ENCODE measurements around the gene RAD51B.

The RAD51B gene

GRCh38 chr14:68173227-68173972 is 353.8 kb downstream of the RAD51B start:
- no peak overlapping the region for H3K4ac ChIP-seq (ENCODE audit: low read depth, low read length)
- WGBS (ENCODE audit: extremely low coverage, insufficient coverage, low lambda C conversion rate) = no CpG with 5 or more reads among the region's 1 CpG

GRCh38 chr14:68174446-68174845 is 354.9 kb downstream of the RAD51B start:
- Histone ChIP-seq H3K4me1 (ENCODE audit: control insufficient read depth, low read depth, low read length) (no peaks in the 10 kb centered on the region), H3K4me2 (ENCODE audit: low read length) (no peak overlapping the region), H3K56ac (ENCODE audit: low read length) (no peak overlapping the region), H3K23ac (ENCODE audit: low read length) (no peak overlapping the region), H3K4me3 (ENCODE audit: low read length) (no peak overlapping the region), H2AK5ac (ENCODE audit: low read length) (no peak overlapping the region), H3K27ac (ENCODE audit: low read depth, low read length) (no peak overlapping the region), H3K79me2 (ENCODE audit: control insufficient read depth, insufficient read depth, low read length) (no peaks in the 10 kb centered on the region), H3K36me3 (ENCODE audit: control insufficient read depth, insufficient read depth, low read length) (no peaks in the 10 kb centered on the region), H3K79me1 (ENCODE audit: low read length) (no peaks in the 10 kb centered on the region), H3K9ac (ENCODE audit: low read length) (no peak overlapping the region), H2BK5ac (ENCODE audit: low read length) (no peak overlapping the region), H4K5ac (ENCODE audit: low read length) (no peak overlapping the region), H3K27me3 (ENCODE audit: insufficient read depth, low read length, poor library complexity) (no peaks in the 10 kb centered on the region), H4K8ac (ENCODE audit: low read depth, low read length) (no peak overlapping the region), H3K4ac (ENCODE audit: low read depth, low read length) (no peak overlapping the region), H2BK15ac (replicated peaks; ENCODE audit: low read depth) (no peak overlapping the region), H2BK120ac (ENCODE audit: low read depth, low read length) (no peak overlapping the region), H3K18ac (ENCODE audit: low read length) (no peak overlapping the region)
- DNase-seq = no peak
- WGBS (ENCODE audit: extremely low coverage, insufficient coverage, low lambda C conversion rate) = no CpG with 5 or more reads among the region's 2 CpGs

More at GRCh38 chr14:68173227-68173972, 353.8 kb downstream of the RAD51B start:
- no peaks in the 10 kb centered on the region for H3K36me3 ChIP-seq (ENCODE audit: control insufficient read depth, insufficient read depth, low read length)
- H3K56ac ChIP-seq (ENCODE audit: low read length) = no peak overlapping the region
- no peak overlapping the region for H2AK5ac ChIP-seq (ENCODE audit: low read length)
- no peak overlapping the region for H3K4me3 ChIP-seq (ENCODE audit: low read length)
- no peak overlapping the region for H4K8ac ChIP-seq (ENCODE audit: low read depth, low read length)
- H3K27ac ChIP-seq (ENCODE audit: low read depth, low read length) = no peak overlapping the region
- H2BK15ac ChIP-seq (replicated peaks; ENCODE audit: low read depth) = no peak overlapping the region
- DNase-seq = no peak
- H3K4me1 ChIP-seq (ENCODE audit: control insufficient read depth, low read depth, low read length) = no peaks in the 10 kb centered on the region
- H3K79me2 ChIP-seq (ENCODE audit: control insufficient read depth, insufficient read depth, low read length) = no peaks in the 10 kb centered on the region
- no peak overlapping the region for H3K9ac ChIP-seq (ENCODE audit: low read length)
- no peak overlapping the region for H3K4me2 ChIP-seq (ENCODE audit: low read length)
- H4K5ac ChIP-seq (ENCODE audit: low read length) = no peak overlapping the region
- H3K23ac ChIP-seq (ENCODE audit: low read length) = no peak overlapping the region
- no peaks in the 10 kb centered on the region for H3K79me1 ChIP-seq (ENCODE audit: low read length)
- no peaks in the 10 kb centered on the region for H3K27me3 ChIP-seq (ENCODE audit: insufficient read depth, low read length, poor library complexity)
- no peak overlapping the region for H2BK5ac ChIP-seq (ENCODE audit: low read length)
- H2BK120ac ChIP-seq (ENCODE audit: low read depth, low read length) = no peak overlapping the region
- no peak overlapping the region for H3K18ac ChIP-seq (ENCODE audit: low read length)

DNA sequence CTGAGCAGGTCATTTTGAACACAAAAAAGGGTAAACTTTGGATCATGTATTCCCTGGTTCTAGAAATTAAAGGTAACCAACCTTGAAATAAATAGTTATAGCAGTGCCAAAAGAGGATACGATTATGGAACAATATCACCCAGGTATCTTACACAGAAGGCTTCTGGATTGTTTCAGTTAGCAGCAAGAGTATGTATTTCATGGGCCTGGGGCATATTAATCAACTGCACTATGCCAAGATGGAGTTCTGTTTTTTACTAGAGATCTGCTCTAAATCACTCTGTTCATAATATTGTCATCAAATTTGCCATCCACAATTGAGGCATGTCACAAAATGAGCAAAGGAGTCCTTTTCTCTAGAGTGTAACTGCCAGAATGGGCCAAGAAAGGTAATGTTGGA is 357.1 kb downstream of the RAD51B start:
- Histone ChIP-seq H4K8ac (ENCODE audit: low read depth, low read length) (no peak overlapping the region), H3K4ac (ENCODE audit: low read depth, low read length) (no peak overlapping the region), H2BK5ac (ENCODE audit: low read length) (no peak overlapping the region), H3K79me1 (ENCODE audit: low read length) (no peaks in the 10 kb centered on the region), H4K5ac (ENCODE audit: low read length) (no peak overlapping the region), H3K79me2 (ENCODE audit: control insufficient read depth, insufficient read depth, low read length) (no peaks in the 10 kb centered on the region), H3K27ac (ENCODE audit: low read depth, low read length) (no peak overlapping the region), H2BK15ac (replicated peaks; ENCODE audit: low read depth) (no peak overlapping the region), H3K4me2 (ENCODE audit: low read length) (no peak overlapping the region), H3K36me3 (ENCODE audit: control insufficient read depth, insufficient read depth, low read length) (no peaks in the 10 kb centered on the region), H3K9ac (ENCODE audit: low read length) (no peak overlapping the region), H3K27me3 (ENCODE audit: insufficient read depth, low read length, poor library complexity) (no peaks in the 10 kb centered on the region), H3K4me3 (ENCODE audit: low read length) (no peak overlapping the region), H3K23ac (ENCODE audit: low read length) (no peak overlapping the region), H3K4me1 (ENCODE audit: control insufficient read depth, low read depth, low read length) (no peaks in the 10 kb centered on the region), H3K18ac (ENCODE audit: low read length) (no peak overlapping the region), H2AK5ac (ENCODE audit: low read length) (no peak overlapping the region), H3K56ac (ENCODE audit: low read length) (no peak overlapping the region), H2BK120ac (ENCODE audit: low read depth, low read length) (no peak overlapping the region)
- WGBS (ENCODE audit: extremely low coverage, insufficient coverage, low lambda C conversion rate) = no CpG with 5 or more reads among the region's 1 CpG
- no peak for DNase-seq

DNA sequence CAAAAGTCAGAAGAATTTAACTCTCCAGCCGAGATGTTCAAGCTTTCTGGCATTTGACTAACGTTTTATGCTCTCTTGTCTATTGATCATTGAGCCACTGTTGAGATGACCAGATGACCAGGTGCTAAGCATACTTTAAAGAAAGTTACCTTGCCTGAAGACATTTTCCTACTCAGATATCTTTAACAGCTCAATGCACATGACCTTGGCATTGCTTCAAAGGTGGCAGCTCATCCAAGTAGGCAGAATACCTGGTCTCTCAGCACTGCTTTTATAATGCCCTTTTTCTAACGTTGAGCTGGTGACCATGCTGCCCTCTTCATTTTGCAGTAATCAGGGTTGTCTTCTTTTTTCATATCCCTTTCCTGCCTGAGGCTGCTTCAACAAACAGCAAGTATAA is 358.1 kb downstream of the RAD51B start:
- no peak overlapping the region for H2BK120ac ChIP-seq (ENCODE audit: low read depth, low read length)
- H4K5ac ChIP-seq (ENCODE audit: low read length) = no peak overlapping the region
- no peak overlapping the region for H3K4ac ChIP-seq (ENCODE audit: low read depth, low read length)
- no CpG with 5 or more reads among the region's 3 CpGs for WGBS (ENCODE audit: extremely low coverage, insufficient coverage, low lambda C conversion rate)
- no peaks in the 10 kb centered on the region for H3K36me3 ChIP-seq (ENCODE audit: control insufficient read depth, insufficient read depth, low read length)
- no peaks in the 10 kb centered on the region for H3K79me2 ChIP-seq (ENCODE audit: control insufficient read depth, insufficient read depth, low read length)
- no peak overlapping the region for H2BK15ac ChIP-seq (replicated peaks; ENCODE audit: low read depth)
- H3K27ac ChIP-seq (ENCODE audit: low read depth, low read length) = no peak overlapping the region
- H3K4me2 ChIP-seq (ENCODE audit: low read length) = no peak overlapping the region
- no peak overlapping the region for H3K23ac ChIP-seq (ENCODE audit: low read length)
- no peak overlapping the region for H2AK5ac ChIP-seq (ENCODE audit: low read length)
- DNase-seq = no peak
- H3K4me3 ChIP-seq (ENCODE audit: low read length) = no peak overlapping the region
- H3K27me3 ChIP-seq (ENCODE audit: insufficient read depth, low read length, poor library complexity) = no peaks in the 10 kb centered on the region
- H3K4me1 ChIP-seq (ENCODE audit: control insufficient read depth, low read depth, low read length) = no peaks in the 10 kb centered on the region
- H3K56ac ChIP-seq (ENCODE audit: low read length) = no peak overlapping the region
- no peak overlapping the region for H2BK5ac ChIP-seq (ENCODE audit: low read length)
- no peak overlapping the region for H3K9ac ChIP-seq (ENCODE audit: low read length)
- no peaks in the 10 kb centered on the region for H3K79me1 ChIP-seq (ENCODE audit: low read length)
- no peak overlapping the region for H3K18ac ChIP-seq (ENCODE audit: low read length)
- H4K8ac ChIP-seq (ENCODE audit: low read depth, low read length) = no peak overlapping the region

- peak; percentile 6 for DNase-seq
- WGBS (ENCODE audit: extremely low coverage, insufficient coverage, low lambda C conversion rate) = no CpG with 5 or more reads among the region's 2 CpGs
These were observed 358.7 kb downstream of the RAD51B start for GRCh38 chr14:68178282-68178681.

More at GRCh38 chr14:68178282-68178681, 358.7 kb downstream of the RAD51B start:
- no peak overlapping the region for H3K4ac ChIP-seq (ENCODE audit: low read depth, low read length)
- H2BK5ac ChIP-seq (ENCODE audit: low read length) = no peak overlapping the region
- no peak overlapping the region for H3K27ac ChIP-seq (ENCODE audit: low read depth, low read length)
- no peak overlapping the region for H2AK5ac ChIP-seq (ENCODE audit: low read length)
- no peak overlapping the region for H2BK15ac ChIP-seq (replicated peaks; ENCODE audit: low read depth)
- H3K79me2 ChIP-seq (ENCODE audit: control insufficient read depth, insufficient read depth, low read length) = no peaks in the 10 kb centered on the region
- H4K8ac ChIP-seq (ENCODE audit: low read depth, low read length) = no peak overlapping the region
- no peak overlapping the region for H3K4me3 ChIP-seq (ENCODE audit: low read length)
- no peaks in the 10 kb centered on the region for H3K79me1 ChIP-seq (ENCODE audit: low read length)
- H3K36me3 ChIP-seq (ENCODE audit: control insufficient read depth, insufficient read depth, low read length) = no peaks in the 10 kb centered on the region
- no peak overlapping the region for H3K4me2 ChIP-seq (ENCODE audit: low read length)
- no peak overlapping the region for H3K18ac ChIP-seq (ENCODE audit: low read length)
- H3K56ac ChIP-seq (ENCODE audit: low read length) = no peak overlapping the region
- no peak overlapping the region for H2BK120ac ChIP-seq (ENCODE audit: low read depth, low read length)
- H3K27me3 ChIP-seq (ENCODE audit: insufficient read depth, low read length, poor library complexity) = no peaks in the 10 kb centered on the region
- H3K9ac ChIP-seq (ENCODE audit: low read length) = no peak overlapping the region
- no peak overlapping the region for H3K23ac ChIP-seq (ENCODE audit: low read length)
- H4K5ac ChIP-seq (ENCODE audit: low read length) = no peak overlapping the region
- H3K4me1 ChIP-seq (ENCODE audit: control insufficient read depth, low read depth, low read length) = no peaks in the 10 kb centered on the region
